ENCODE data around the gene LCN12. TPM values are rescaled to one million over a fixed set of nuclear protein-coding genes. Genes with fewer than 3 reads are reported as not detected.

Gene LCN12
- polyA plus RNA-seq, 3 donors = 0.29 TPM; not detected in 2

- WGBS (ENCODE audit: insufficient coverage) = 97% methylated on average over 8 of the region's 12 CpGs
- peaks cover 50 to 75% of the 10 kb centered on the region in 2 donors for H3K36me3 ChIP-seq (replicated peaks in 1 of 2; ENCODE audit: control insufficient read depth in 1 of 2, insufficient read depth in 2 of 2, low read length in 2 of 2)
- H3K27ac Mint-ChIP-seq = peak overlapping the region in 2 of 7 donors; percentile 45 to 46
These were observed 41.7 kb upstream of the LCN12 start for GRCh38 chr9:136910197-136910900.

GRCh38 chr9:136910901-136911245, 41.2 kb upstream of the LCN12 start:
- Mint-ChIP-seq H3K4me1 (no peaks in the 10 kb centered on the region), H3K9me3 (peaks cover 0 to 2% (median 0%) of the 10 kb centered on the region in 7 donors), H3K4me3 (no peak overlapping the region), H3K36me3 (peaks cover 54 to 86% of the 10 kb centered on the region in 2 donors), H3K27ac (peak overlapping the region in 1 of 7 donors; percentile 32), H3K27me3 (ENCODE audit: low read depth in 3 of 3) (no peaks in the 10 kb centered on the region)
- H3K79me2 ChIP-seq (ENCODE audit: insufficient read depth, low read length) = no peaks in the 10 kb centered on the region
- no peak for DNase-seq
- H3K36me3 ChIP-seq (replicated peaks in 1 of 2; ENCODE audit: control insufficient read depth in 1 of 2, insufficient read depth in 2 of 2, low read length in 2 of 2) = peaks cover 55 to 77% of the 10 kb centered on the region in 2 donors
- no peak overlapping the region for H3K4me2 ChIP-seq (replicated peaks; ENCODE audit: extremely low read depth, low read length, poor library complexity, severe bottlenecking)
- 82% methylated on average over 9 of the region's 12 CpGs for WGBS (ENCODE audit: insufficient coverage)
- H3K4me3 ChIP-seq (replicated peaks in 1 of 3; ENCODE audit: low read depth in 2 of 3, low read length in 3 of 3) = no peak overlapping the region
- H3K9me3 ChIP-seq (replicated peaks in 1 of 2; ENCODE audit: control insufficient read depth in 1 of 2, insufficient read depth in 1 of 2, low read length in 2 of 2) = no peaks in the 10 kb centered on the region
- no peaks in the 10 kb centered on the region for H3K27me3 ChIP-seq (ENCODE audit: control insufficient read depth in 2 of 2, insufficient read depth in 2 of 2, low read length in 2 of 2)
- no peaks in the 10 kb centered on the region for H4K20me1 ChIP-seq (ENCODE audit: insufficient read depth, low read length)
- no peak overlapping the region for H3K9ac ChIP-seq (ENCODE audit: insufficient read depth, low read length, poor library complexity, severe bottlenecking)
- no peaks in the 10 kb centered on the region for H3K4me1 ChIP-seq (ENCODE audit: control insufficient read depth in 1 of 2, insufficient read depth in 2 of 2, low read length in 2 of 2)
- intact Hi-C loops (cut with micrococcal nuclease) = no loop called here
- no peak overlapping the region for H3K27ac ChIP-seq (ENCODE audit: low read depth in 1 of 2, low read length in 2 of 2)
- TF ChIP-seq CTCF (IDR thresholded peaks at IDR 0.05) = no peak
- no peak overlapping the region for H2AFZ ChIP-seq (ENCODE audit: insufficient read depth, low read depth, low read length, poor library complexity, severe bottlenecking)

More at GRCh38 chr9:136910197-136910900, 41.7 kb upstream of the LCN12 start:
- no peak overlapping the region for H3K27ac ChIP-seq (ENCODE audit: low read depth in 1 of 2, low read length in 2 of 2)
- intact Hi-C loops (cut with micrococcal nuclease) = no loop called here
- H3K27me3 ChIP-seq (ENCODE audit: control insufficient read depth in 2 of 2, insufficient read depth in 2 of 2, low read length in 2 of 2) = no peaks in the 10 kb centered on the region
- DNase-seq = no peak
- no peak for TF ChIP-seq CTCF (IDR thresholded peaks at IDR 0.05)
- peaks cover 0 to 2% (median 0%) of the 10 kb centered on the region in 7 donors for H3K9me3 Mint-ChIP-seq
- H2AFZ ChIP-seq (ENCODE audit: insufficient read depth, low read depth, low read length, poor library complexity, severe bottlenecking) = no peak overlapping the region
- no peaks in the 10 kb centered on the region for H3K4me1 Mint-ChIP-seq
- no peak overlapping the region for H3K4me2 ChIP-seq (replicated peaks; ENCODE audit: extremely low read depth, low read length, poor library complexity, severe bottlenecking)
- no peak overlapping the region for H3K9ac ChIP-seq (ENCODE audit: insufficient read depth, low read length, poor library complexity, severe bottlenecking)
- no peaks in the 10 kb centered on the region for H3K79me2 ChIP-seq (ENCODE audit: insufficient read depth, low read length)
- no peaks in the 10 kb centered on the region for H3K27me3 Mint-ChIP-seq (ENCODE audit: low read depth in 3 of 3)
- H4K20me1 ChIP-seq (ENCODE audit: insufficient read depth, low read length) = no peaks in the 10 kb centered on the region
- H3K4me3 ChIP-seq (replicated peaks in 1 of 3; ENCODE audit: low read depth in 2 of 3, low read length in 3 of 3) = no peak overlapping the region
- no peak overlapping the region for H3K4me3 Mint-ChIP-seq
- H3K36me3 Mint-ChIP-seq = peaks cover 52 to 86% of the 10 kb centered on the region in 2 donors
- H3K9me3 ChIP-seq (replicated peaks in 1 of 2; ENCODE audit: control insufficient read depth in 1 of 2, insufficient read depth in 1 of 2, low read length in 2 of 2) = no peaks in the 10 kb centered on the region
- no peaks in the 10 kb centered on the region for H3K4me1 ChIP-seq (ENCODE audit: control insufficient read depth in 1 of 2, insufficient read depth in 2 of 2, low read length in 2 of 2)
